ENCODE results near the gene TTYH3.

TTYH3 gene

GRCh38 chr7:2596464-2597272, 35.1 kb upstream of the TTYH3 start:
- no peaks in the 10 kb centered on the region for H3K27me3 Mint-ChIP-seq
- H3K36me3 Mint-ChIP-seq = peaks cover 10% of the 10 kb centered on the region
- no peak overlapping the region for H3K27ac Mint-ChIP-seq
- H3K4me1 Mint-ChIP-seq (ENCODE audit: low read depth) = no peaks in the 10 kb centered on the region
- no peak overlapping the region for H3K4me3 Mint-ChIP-seq
- no peaks in the 10 kb centered on the region for H3K9me3 Mint-ChIP-seq (ENCODE audit: low read depth)

- no peaks in the 10 kb centered on the region for H3K4me1 Mint-ChIP-seq (ENCODE audit: low read depth)
- H3K27ac Mint-ChIP-seq = no peak overlapping the region
- no peak overlapping the region for H3K4me3 Mint-ChIP-seq
- H3K9me3 Mint-ChIP-seq (ENCODE audit: low read depth) = no peaks in the 10 kb centered on the region
- H3K27me3 Mint-ChIP-seq = no peaks in the 10 kb centered on the region
- H3K36me3 Mint-ChIP-seq = peaks cover 8% of the 10 kb centered on the region
Measured at GRCh38 chr7:2597273-2597640, 34.5 kb upstream of the TTYH3 start.

- no peak overlapping the region for H3K27ac Mint-ChIP-seq
- H3K9me3 Mint-ChIP-seq (ENCODE audit: low read depth) = no peaks in the 10 kb centered on the region
- H3K4me1 Mint-ChIP-seq (ENCODE audit: low read depth) = no peaks in the 10 kb centered on the region
- H3K36me3 Mint-ChIP-seq = peaks cover 5% of the 10 kb centered on the region
- H3K4me3 Mint-ChIP-seq = no peak overlapping the region
- no peaks in the 10 kb centered on the region for H3K27me3 Mint-ChIP-seq
Measured at GRCh38 chr7:2598154-2598823, 33.5 kb upstream of the TTYH3 start.

GRCh38 chr7:2601065-2601464, 30.7 kb upstream of the TTYH3 start:
- Mint-ChIP-seq H3K9me3 (ENCODE audit: low read depth) (no peaks in the 10 kb centered on the region), H3K27ac (no peak overlapping the region), H3K27me3 (no peaks in the 10 kb centered on the region), H3K4me1 (ENCODE audit: low read depth) (no peaks in the 10 kb centered on the region), H3K36me3 (peaks cover 5% of the 10 kb centered on the region), H3K4me3 (no peak overlapping the region)

GRCh38 chr7:2601907-2602306, 29.9 kb upstream of the TTYH3 start:
- no peaks in the 10 kb centered on the region for H3K4me1 Mint-ChIP-seq (ENCODE audit: low read depth)
- no peaks in the 10 kb centered on the region for H3K27me3 Mint-ChIP-seq
- H3K9me3 Mint-ChIP-seq (ENCODE audit: low read depth) = no peaks in the 10 kb centered on the region
- H3K4me3 Mint-ChIP-seq = no peak overlapping the region
- peaks cover 2% of the 10 kb centered on the region for H3K36me3 Mint-ChIP-seq
- no peak overlapping the region for H3K27ac Mint-ChIP-seq

- Mint-ChIP-seq H3K27ac (no peak overlapping the region), H3K4me3 (no peak overlapping the region), H3K36me3 (peaks cover 2% of the 10 kb centered on the region), H3K4me1 (ENCODE audit: low read depth) (no peaks in the 10 kb centered on the region), H3K9me3 (ENCODE audit: low read depth) (no peaks in the 10 kb centered on the region), H3K27me3 (no peaks in the 10 kb centered on the region)
Measured at GRCh38 chr7:2602406-2603043, 29.3 kb upstream of the TTYH3 start.

- H3K27ac Mint-ChIP-seq = no peak overlapping the region
- H3K36me3 Mint-ChIP-seq = peaks cover 2% of the 10 kb centered on the region
- no peaks in the 10 kb centered on the region for H3K9me3 Mint-ChIP-seq (ENCODE audit: low read depth)
- H3K27me3 Mint-ChIP-seq = no peaks in the 10 kb centered on the region
- H3K4me3 Mint-ChIP-seq = no peak overlapping the region
- H3K4me1 Mint-ChIP-seq (ENCODE audit: low read depth) = peaks cover 3% of the 10 kb centered on the region
Measured at GRCh38 chr7:2603044-2603965, 28.5 kb upstream of the TTYH3 start.

- no peaks in the 10 kb centered on the region for H3K27me3 Mint-ChIP-seq
- H3K27ac Mint-ChIP-seq = no peak overlapping the region
- H3K9me3 Mint-ChIP-seq (ENCODE audit: low read depth) = no peaks in the 10 kb centered on the region
- H3K4me1 Mint-ChIP-seq (ENCODE audit: low read depth) = peaks cover 7% of the 10 kb centered on the region
- H3K36me3 Mint-ChIP-seq = peaks cover 2% of the 10 kb centered on the region
- no peak overlapping the region for H3K4me3 Mint-ChIP-seq
Measured at GRCh38 chr7:2604608-2605174, 27.1 kb upstream of the TTYH3 start.

- Mint-ChIP-seq H3K27me3 (no peaks in the 10 kb centered on the region), H3K36me3 (peaks cover 2% of the 10 kb centered on the region), H3K9me3 (ENCODE audit: low read depth) (no peaks in the 10 kb centered on the region), H3K27ac (no peak overlapping the region), H3K4me3 (no peak overlapping the region), H3K4me1 (ENCODE audit: low read depth) (peaks cover 7% of the 10 kb centered on the region)
Measured at GRCh38 chr7:2605608-2606538, 25.9 kb upstream of the TTYH3 start.

- H3K27me3 Mint-ChIP-seq = no peaks in the 10 kb centered on the region
- H3K4me1 Mint-ChIP-seq (ENCODE audit: low read depth) = peaks cover 7% of the 10 kb centered on the region
- no peak overlapping the region for H3K27ac Mint-ChIP-seq
- H3K4me3 Mint-ChIP-seq = no peak overlapping the region
- peaks cover 2% of the 10 kb centered on the region for H3K36me3 Mint-ChIP-seq
- H3K9me3 Mint-ChIP-seq (ENCODE audit: low read depth) = no peaks in the 10 kb centered on the region
Measured at GRCh38 chr7:2606539-2606936, 25.2 kb upstream of the TTYH3 start.

- Mint-ChIP-seq H3K27ac (no peak overlapping the region), H3K36me3 (no peaks in the 10 kb centered on the region), H3K9me3 (ENCODE audit: low read depth) (no peaks in the 10 kb centered on the region), H3K4me3 (no peak overlapping the region), H3K27me3 (no peaks in the 10 kb centered on the region), H3K4me1 (ENCODE audit: low read depth) (peaks cover 7% of the 10 kb centered on the region)
Measured at GRCh38 chr7:2607122-2607922, 24.5 kb upstream of the TTYH3 start.

GRCh38 chr7:2607923-2608904, 23.6 kb upstream of the TTYH3 start:
- Mint-ChIP-seq H3K4me1 (ENCODE audit: low read depth) (peaks cover 7% of the 10 kb centered on the region), H3K9me3 (ENCODE audit: low read depth) (no peaks in the 10 kb centered on the region), H3K27ac (no peak overlapping the region), H3K36me3 (no peaks in the 10 kb centered on the region), H3K4me3 (no peak overlapping the region), H3K27me3 (no peaks in the 10 kb centered on the region)
